Keratinocyte (primary cell): Measurements from ENCODE around the gene ANKRD1.

Source experiments
- CTCF ChIP-seq, 3 experiments: IDR thresholded peaks in 1 of 3; conservative IDR thresholded peaks in 1 of 3; optimal IDR thresholded peaks in 1 of 3; 2 replicates in 2 of 3; 3 replicates in 1 of 3; pipeline versions ENCODE3 to v1.5.1; 2011; ENCODE audit warnings: low read length in 3 of 3, mild to moderate bottlenecking in 3 of 3, moderate library complexity in 2 of 3, control low read depth in 1 of 3, inconsistent platforms in 1 of 3; ENCODE audit not compliant: insufficient read depth in 2 of 3; ENCODE audit errors: extremely low read depth in 1 of 3
- EZH2 ChIP-seq: IDR thresholded peaks from one replicate; pipeline ENCODE4 v1.6.1; 2012; ENCODE audit warnings: inconsistent platforms, mild to moderate bottlenecking, low read length, moderate library complexity

DNA sequence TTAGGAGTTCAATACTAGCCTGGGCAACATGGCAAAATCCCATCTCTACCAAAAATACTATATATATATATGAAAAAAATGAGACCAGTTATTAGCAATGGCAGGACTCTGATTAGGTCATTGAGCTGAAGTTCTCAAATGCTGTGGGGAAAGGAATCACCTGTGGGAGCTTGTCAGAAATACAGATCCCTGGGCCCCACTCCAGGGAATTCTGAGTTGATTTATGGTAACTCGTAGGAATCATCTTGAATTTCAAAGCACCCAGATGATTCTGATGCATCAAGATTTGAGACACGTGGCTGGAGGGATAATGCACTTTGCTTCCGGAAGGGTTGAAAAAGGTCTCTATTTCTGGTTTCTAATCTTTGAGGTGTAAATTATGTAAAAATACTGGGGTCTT lies 1.0 kb upstream of the ANKRD1 start:
- TF ChIP-seq CTCF (optimal IDR thresholded peaks at IDR 0.05 in 1 of 3, IDR thresholded peaks at IDR 0.05 in 1 of 3, conservative IDR thresholded peaks at IDR 0.05 in 1 of 3; ENCODE audit: extremely low read depth in 1 of 3, insufficient read depth in 2 of 3, low read length in 3 of 3) (no peak), EZH2 (no peak)
